ENCODE data around the gene HRH4.
A peak's percentile ranks its signal among the peaks of the same experiment; 100 is the strongest.

The HRH4 gene

DNA sequence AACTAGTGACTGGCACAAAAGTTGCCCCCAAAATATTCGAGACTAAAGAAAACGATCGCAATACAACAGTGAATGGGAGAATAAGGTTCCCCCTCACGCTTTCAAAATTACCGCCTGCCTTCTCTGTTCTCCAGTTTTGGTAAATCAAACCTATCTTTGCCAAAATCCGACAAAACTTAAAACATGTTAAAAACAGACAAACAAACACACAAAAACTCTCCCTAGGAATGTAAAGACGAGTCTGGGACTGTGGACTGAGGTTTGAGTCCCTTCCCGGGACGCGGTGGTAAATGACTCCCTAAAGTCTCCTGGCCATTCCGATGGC is 34.4 kb upstream of the HRH4 start:
- no peak for DNase-seq (ENCODE audit: low read depth)
- peak overlapping the region; percentile 76 for H3K4me3 ChIP-seq (ENCODE audit: control insufficient read depth, low read depth, low read length)
- TF ChIP-seq, protein P1, sequence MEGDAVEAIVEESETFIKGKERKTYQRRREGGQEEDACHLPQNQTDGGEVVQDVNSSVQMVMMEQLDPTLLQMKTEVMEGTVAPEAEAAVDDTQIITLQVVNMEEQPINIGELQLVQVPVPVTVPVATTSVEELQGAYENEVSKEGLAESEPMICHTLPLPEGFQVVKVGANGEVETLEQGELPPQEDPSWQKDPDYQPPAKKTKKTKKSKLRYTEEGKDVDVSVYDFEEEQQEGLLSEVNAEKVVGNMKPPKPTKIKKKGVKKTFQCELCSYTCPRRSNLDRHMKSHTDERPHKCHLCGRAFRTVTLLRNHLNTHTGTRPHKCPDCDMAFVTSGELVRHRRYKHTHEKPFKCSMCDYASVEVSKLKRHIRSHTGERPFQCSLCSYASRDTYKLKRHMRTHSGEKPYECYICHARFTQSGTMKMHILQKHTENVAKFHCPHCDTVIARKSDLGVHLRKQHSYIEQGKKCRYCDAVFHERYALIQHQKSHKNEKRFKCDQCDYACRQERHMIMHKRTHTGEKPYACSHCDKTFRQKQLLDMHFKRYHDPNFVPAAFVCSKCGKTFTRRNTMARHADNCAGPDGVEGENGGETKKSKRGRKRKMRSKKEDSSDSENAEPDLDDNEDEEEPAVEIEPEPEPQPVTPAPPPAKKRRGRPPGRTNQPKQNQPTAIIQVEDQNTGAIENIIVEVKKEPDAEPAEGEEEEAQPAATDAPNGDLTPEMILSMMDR (conservative IDR thresholded peaks at IDR 0.05; ENCODE audit: control insufficient read depth, insufficient read depth, low read depth, low read length): no peak

DNA sequence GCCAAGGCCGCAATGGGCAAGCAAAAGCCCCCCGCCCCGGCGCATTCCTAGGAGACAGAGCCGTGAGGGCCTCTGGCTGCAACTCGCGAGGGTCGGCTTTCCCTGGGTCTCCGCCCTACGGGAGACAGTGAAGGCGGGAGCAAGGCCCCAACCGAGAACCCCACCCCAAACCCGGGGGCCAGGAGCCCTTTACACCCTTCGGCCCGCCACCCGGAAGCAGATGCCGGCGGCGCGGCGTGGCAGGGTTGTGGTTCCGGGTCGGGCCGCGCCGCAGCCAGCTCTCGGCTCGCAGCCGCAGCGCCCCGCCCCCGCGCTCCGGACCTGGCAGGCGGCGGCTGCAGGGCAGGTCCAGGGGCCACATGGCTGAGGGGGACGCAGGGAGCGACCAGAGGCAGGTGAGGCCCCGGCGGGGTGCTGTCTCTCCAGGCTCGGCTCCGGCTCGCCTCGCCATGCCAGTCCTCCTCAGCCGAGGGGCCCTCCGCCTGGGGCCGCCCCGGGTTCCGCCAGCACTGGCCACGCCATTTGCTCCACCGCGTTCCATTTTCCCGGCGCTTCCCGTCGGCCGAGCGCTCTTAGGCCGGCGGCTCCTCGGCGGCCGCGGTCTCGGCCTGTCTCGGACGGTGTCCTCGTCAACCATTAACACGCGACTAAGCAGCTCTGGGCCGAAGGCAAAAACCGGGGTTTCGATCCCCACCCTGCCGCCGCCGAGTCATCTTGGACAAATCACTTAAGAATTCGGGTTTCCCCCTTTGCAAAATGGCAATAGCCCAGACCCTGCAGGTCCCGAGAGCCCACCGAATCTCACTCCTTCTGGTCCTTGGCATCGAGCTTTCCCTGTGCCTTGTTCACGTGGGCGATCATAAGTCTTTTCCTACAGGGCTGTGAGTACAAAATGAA is 33.8 kb upstream of the HRH4 start, which contains the start of gene IMPACT:
Gene IMPACT (plus strand): TSS at position 273 of the 897 bp plus-strand sequence. CDS start 87 bp downstream, at position 360.
- DNase-seq (ENCODE audit: low read depth): peak; percentile 72
- peak within 1 kb of the TSS; percentile 76 for H3K4me3 ChIP-seq (ENCODE audit: control insufficient read depth, low read depth, low read length)
- TF ChIP-seq, protein P1 (conservative IDR thresholded peaks at IDR 0.05; ENCODE audit: control insufficient read depth, insufficient read depth, low read depth, low read length): no peak

DNA sequence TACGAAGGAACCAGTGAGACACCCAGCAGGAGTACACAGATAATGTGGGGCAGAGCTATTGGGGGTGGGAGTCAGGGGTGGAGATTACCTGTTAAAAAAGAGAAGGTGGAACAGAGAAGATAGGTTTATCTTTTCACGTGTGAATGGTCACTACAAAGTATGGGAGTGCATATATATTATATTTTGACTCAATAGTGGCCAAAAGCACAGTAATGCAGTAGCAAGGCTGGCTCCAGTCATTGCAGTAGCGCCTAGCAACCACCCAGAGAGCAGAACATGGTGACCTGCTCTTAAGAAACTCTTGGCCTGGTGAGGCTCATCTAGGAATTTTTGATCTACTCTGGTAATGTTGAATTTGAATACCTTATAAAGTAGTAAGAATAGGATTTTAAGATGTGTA is 33.0 kb upstream of the HRH4 start:
- TF ChIP-seq, protein P1 (conservative IDR thresholded peaks at IDR 0.05; ENCODE audit: control insufficient read depth, insufficient read depth, low read depth, low read length): no peak
- DNase-seq (ENCODE audit: low read depth): peak; percentile 39
- peak overlapping the region; percentile 76 for H3K4me3 ChIP-seq (ENCODE audit: control insufficient read depth, low read depth, low read length)

DNA sequence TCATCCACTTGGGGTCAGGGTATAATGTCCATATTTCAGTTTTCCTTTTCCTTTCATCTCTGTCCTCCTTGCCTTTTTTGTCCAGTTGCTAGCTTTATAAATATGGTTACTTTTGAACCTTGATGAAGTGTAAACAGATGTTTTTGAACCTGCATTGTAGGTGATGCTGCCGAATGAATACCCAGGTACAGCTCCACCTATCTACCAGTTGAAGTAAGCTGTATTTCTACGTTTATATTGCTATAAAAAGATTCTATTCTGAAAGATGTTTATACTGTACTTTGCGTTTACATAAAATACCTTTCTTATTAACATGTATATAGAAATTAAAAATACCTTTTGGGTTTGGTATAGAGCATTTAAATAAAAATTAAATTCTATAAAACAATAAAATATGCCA is 31.7 kb upstream of the HRH4 start:
- no peak overlapping the region for H3K4me3 ChIP-seq (ENCODE audit: control insufficient read depth, low read depth, low read length)
- TF ChIP-seq, protein P1 (conservative IDR thresholded peaks at IDR 0.05; ENCODE audit: control insufficient read depth, insufficient read depth, low read depth, low read length): no peak
- no peak for DNase-seq (ENCODE audit: low read depth)

DNA sequence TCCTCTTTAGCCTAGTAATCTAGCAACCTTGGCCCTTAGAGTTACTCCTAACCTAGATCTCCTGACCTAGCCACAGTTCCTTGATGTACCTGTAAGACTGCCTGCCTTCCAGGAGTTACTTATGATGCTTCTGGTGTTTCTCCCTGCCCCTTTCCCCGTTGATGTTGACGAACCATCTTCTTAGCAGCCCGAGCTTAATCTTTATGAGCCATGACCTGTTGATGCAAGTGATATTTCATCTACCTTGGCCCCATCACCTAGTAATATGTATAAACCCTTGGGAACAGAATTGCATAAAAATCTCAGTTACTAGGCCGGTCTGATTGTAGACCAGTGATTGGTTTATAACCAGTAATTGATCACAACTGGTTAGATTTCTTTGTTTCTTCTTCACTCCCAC is 31.2 kb upstream of the HRH4 start:
- no peak for DNase-seq (ENCODE audit: low read depth)
- TF ChIP-seq, protein P1 (conservative IDR thresholded peaks at IDR 0.05; ENCODE audit: control insufficient read depth, insufficient read depth, low read depth, low read length): no peak
- no peak overlapping the region for H3K4me3 ChIP-seq (ENCODE audit: control insufficient read depth, low read depth, low read length)

DNA sequence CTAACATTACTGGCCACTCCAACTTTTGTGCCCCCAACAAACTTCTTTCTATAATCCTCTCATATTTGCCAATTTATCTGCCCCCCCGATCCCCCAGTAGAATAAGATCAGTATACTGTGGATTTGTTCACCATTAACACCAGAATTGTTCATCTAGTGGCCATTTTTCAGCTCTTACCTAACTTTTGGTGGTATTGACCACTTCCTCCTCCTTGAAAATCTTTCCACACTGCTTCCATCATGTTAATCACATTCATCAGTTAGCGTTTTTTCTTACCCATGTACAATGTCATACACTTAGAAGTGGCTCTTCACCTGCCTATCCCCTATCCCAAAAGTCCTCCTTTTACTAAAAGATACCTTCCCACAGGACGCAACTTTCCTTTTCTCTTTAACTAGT is 27.8 kb upstream of the HRH4 start:
- H3K4me3 ChIP-seq (ENCODE audit: control insufficient read depth, low read depth, low read length): no peak overlapping the region
- TF ChIP-seq, protein P1 (conservative IDR thresholded peaks at IDR 0.05; ENCODE audit: control insufficient read depth, insufficient read depth, low read depth, low read length): no peak
- DNase-seq (ENCODE audit: low read depth): no peak
